GM12878 (cell line): ENCODE data around the gene OR2AG1. TPM values are rescaled to one million over a fixed set of nuclear protein-coding genes. Genes with fewer than 3 reads are reported as not detected.

ENCODE experiments used
- ATAC-seq: fragments of 200-7000 bp; cut with Tn5 transposase; 3 replicates; pipeline ENCODE4 v1.9.1; 2020; ENCODE audit warnings: mild to moderate bottlenecking, moderate library complexity
- BruUV-seq: library from RNA; stranded (reverse); fragments of 400-500 nt; replicated peaks from 2 replicates; lab custom pipeline; 2021; lab: Mats Ljungman, UMichigan
- CTCF ChIA-PET: fragments of 300-600 bp; sonication (Branson Sonifier 250); formaldehyde crosslinking; extraction: SDS; loops from one replicate; lab custom pipeline; 2021; ENCODE audit warnings: inconsistent platforms; lab: Yijun Ruan, JAX
- POLR2A ChIA-PET: fragments of 350-600 bp; formaldehyde crosslinking; extraction: SDS; loops from one replicate; lab custom pipeline; 2021; ENCODE audit warnings: inconsistent platforms; lab: Charles Lee
- RAD21 ChIA-PET: fragments of 300-600 bp; sonication (Branson Sonifier 250); formaldehyde crosslinking; loops from one replicate; lab custom pipeline; 2023; ENCODE audit warnings: antibody characterized with exemption; ENCODE audit not compliant: unreplicated experiment; lab: Charles Lee
- SMC1A ChIA-PET: fragments of 300-600 bp; sonication (Branson Sonifier 250); formaldehyde crosslinking; loops from one replicate; lab custom pipeline; 2023; ENCODE audit not compliant: unreplicated experiment, uncharacterized antibody; lab: Charles Lee
- DNase-seq: peaks from one replicate; pipeline ENCODE4 v3.0.0-alpha.2; 2011; ENCODE audit warnings: low read depth, low spot score
- FAIRE-seq: peaks from 3 replicates; lab custom pipeline; 2011; peaks lifted over from hg19 to GRCh38; lab: Jason Lieb, UNC
- H2AFZ ChIP-seq: 2 replicates; pipeline ENCODE4 v1.6.0; 2011; ENCODE audit warnings: low read depth, low read length, control low read depth; ENCODE audit not compliant: control insufficient read depth
- H3K27ac ChIP-seq: 2 replicates; pipeline ENCODE4 v1.5.1; 2011; ENCODE audit warnings: control low read depth; ENCODE audit not compliant: control insufficient read depth, insufficient read depth
- H3K27me3 ChIP-seq, 2 experiments: replicated peaks in 1 of 2; 2 replicates each; pipeline versions ENCODE4 v1.6.0 to v1.6.1; 2011; ENCODE audit warnings: low read length in 1 of 2; ENCODE audit not compliant: control insufficient read depth in 2 of 2, insufficient read depth in 2 of 2
- H3K36me3 ChIP-seq, 2 experiments: 2 replicates each; pipeline ENCODE4 v1.5.1; 2011; ENCODE audit warnings: low read length in 1 of 2; ENCODE audit not compliant: control insufficient read depth in 2 of 2, insufficient read depth in 2 of 2
- H3K4me1 ChIP-seq: 2 replicates; pipeline ENCODE4 v1.6.1; 2011; ENCODE audit warnings: mild to moderate bottlenecking, low read length, moderate library complexity, mixed read lengths; ENCODE audit not compliant: control insufficient read depth, insufficient read depth
- H3K4me2 ChIP-seq: 2 replicates; pipeline ENCODE4 v1.6.0; 2011; ENCODE audit warnings: control low read depth; ENCODE audit not compliant: control insufficient read depth, insufficient read depth
- H3K4me3 ChIP-seq: fragments of 200-600 bp; sonication (generic); 2 replicates; pipeline ENCODE4 v1.5.1; 2016
- H3K79me2 ChIP-seq: 2 replicates; pipeline ENCODE4 v1.6.0; 2011; ENCODE audit warnings: low read length; ENCODE audit not compliant: control insufficient read depth, insufficient read depth
- H3K9ac ChIP-seq: 2 replicates; pipeline ENCODE4 v1.8.0; 2011; ENCODE audit warnings: low read length, control low read depth, mixed read lengths; ENCODE audit not compliant: control insufficient read depth, insufficient read depth
- H3K9me3 ChIP-seq: replicated peaks from 3 replicates; pipeline ENCODE4 v1.5.1; 2011; ENCODE audit warnings: mild to moderate bottlenecking, low read length; ENCODE audit not compliant: control insufficient read depth, insufficient read depth
- H4K20me1 ChIP-seq: 2 replicates; pipeline ENCODE4 v1.6.0; 2011; ENCODE audit not compliant: control insufficient read depth, insufficient read depth
- DPF2 ChIP-seq: fragments of 450-650 bp; IDR thresholded peaks from 2 replicates; pipeline ENCODE4 v1.6.1; 2017; ENCODE audit warnings: mild to moderate bottlenecking
- FOXK2 ChIP-seq: fragments of 450-650 bp; IDR thresholded peaks from 2 replicates; pipeline ENCODE4 v1.6.1; 2017; ENCODE audit warnings: mild to moderate bottlenecking, moderate library complexity
- FOXM1 ChIP-seq: IDR thresholded peaks from 2 replicates; pipeline ENCODE4 v1.6.1; 2012; ENCODE audit warnings: low read depth, mild to moderate bottlenecking, inconsistent platforms, low read length, moderate library complexity
- HDAC2 ChIP-seq: fragments of 200-600 bp; sonication (generic); IDR thresholded peaks from 2 replicates; pipeline ENCODE4 v1.6.1; 2017
- MEF2B ChIP-seq: fragments of 450-650 bp; IDR thresholded peaks from 2 replicates; pipeline ENCODE4 v1.6.1; 2018; ENCODE audit warnings: mild to moderate bottlenecking, moderate library complexity; ENCODE audit not compliant: partially characterized antibody, poor library complexity, severe bottlenecking
- NFIC ChIP-seq: IDR thresholded peaks from 2 replicates; pipeline ENCODE4 v1.6.1; 2012; ENCODE audit warnings: low read depth, mild to moderate bottlenecking, inconsistent platforms, low read length, moderate library complexity
- NFYB ChIP-seq: IDR thresholded peaks from 2 replicates; pipeline ENCODE4 v1.6.1; 2011; ENCODE audit warnings: low read depth, mild to moderate bottlenecking, low read length, improper control_type of control experiment, moderate library complexity; ENCODE audit not compliant: insufficient read depth
- PRDM15 ChIP-seq: fragments of 450-650 bp; formaldehyde crosslinking; IDR thresholded peaks from 2 replicates; pipeline ENCODE4 v1.4.0; 2020; ENCODE audit warnings: mild to moderate bottlenecking, moderate library complexity
- REST ChIP-seq: IDR thresholded peaks from 2 replicates; pipeline ENCODE4 v1.6.1; 2012; ENCODE audit warnings: mild to moderate bottlenecking, low read depth, low read length
- TBL1XR1 ChIP-seq: IDR thresholded peaks from 2 replicates; pipeline ENCODE4 v1.6.1; 2012; ENCODE audit warnings: low read depth, low read length, improper control_type of control experiment
- ZBTB11 ChIP-seq: fragments of 450-650 bp; formaldehyde crosslinking; IDR thresholded peaks from 2 replicates; pipeline ENCODE4 v1.5.0; 2022; ENCODE audit warnings: mild to moderate bottlenecking, missing genetic modification characterization
- ZNF207 ChIP-seq: fragments of 450-650 bp; IDR thresholded peaks from 2 replicates; pipeline ENCODE4 v1.6.1; 2014; ENCODE audit warnings: antibody characterized with exemption, mild to moderate bottlenecking, borderline replicate concordance
- WGBS: methylation state at CpG from one replicate; pipeline ENCODE4 v1.1.6; 2016; ENCODE audit warnings: low lambda C conversion rate; ENCODE audit not compliant: insufficient replicate concordance, insufficient coverage; ENCODE audit errors: missing lambda C conversion rate; 5-methylcytosine and 5-hydroxymethylcytosine counted together
- in situ Hi-C: fragments of 300-500 bp; cut with MboI; formaldehyde crosslinking; loops from 9 replicates; pipeline ENCODE4 v1.14.3; 2018; ENCODE audit warnings: mixed read lengths
- intact Hi-C: fragments of 100-400 bp; cut with micrococcal nuclease; formaldehyde crosslinking; loops from one replicate; pipeline ENCODE4 v1.14.2; 2022; ENCODE audit not compliant: unreplicated experiment
- polyA plus RNA-seq, 11 experiments: library from polyadenylated mRNA; depleted of rRNA in 4 of 11; unstranded in 6 of 11; stranded (reverse) in 5 of 11; fragments of >200 nt; fragmentation: Nextera tagmentation in 4 of 11; fragmentation: Illumina TruSeq in 1 of 11; extraction: Ambion mirVana in 4 of 11; extraction: Trizol in 1 of 11; gene quantifications; 1 replicate in 1 of 11; 2 replicates in 10 of 11; pipeline versions ENCODE4 v1.2.1 to v1.2.3, GENCODE V29; 2011 to 2016; ENCODE audit warnings: inconsistent platforms in 2 of 11, missing spikeins in 2 of 11, low read depth in 1 of 11
- total RNA-seq, 4 experiments: library from RNA; depleted of rRNA in 3 of 4; stranded (reverse); fragments of >200 nt in 3 of 4; fragmentation: Illumina TruSeq in 1 of 4; extraction: Trizol in 1 of 4; gene quantifications; 2 replicates each; pipeline versions ENCODE4 v1.2.1 to v1.2.3, GENCODE V29; 2013 to 2021

Gene OR2AG1
- total and polyA plus RNA-seq, 10 of the 15 experiments (the other 5 are each of a cell fraction or from before 2014, with no cell fraction given) = not detected

GRCh38 chr11:6742260-6742659, 40.6 kb upstream of the OR2AG1 start:
- POLR2A ChIA-PET = interaction anchor here (0.6 to 0.8 kb wide), 3 partner anchors 11 to 75 kb away, joined by 3 to 4 read pairs (median 3); no protein-coding TSS in a partner anchor
- WGBS = 68% methylated on average over 7 of the region's 7 CpGs
- peak overlapping the region; percentile 90 for H3K4me2 ChIP-seq
- H3K27me3 ChIP-seq = no peaks in the 10 kb centered on the region
- peaks cover 65% of the 10 kb centered on the region for H3K79me2 ChIP-seq
- H3K4me1 ChIP-seq = peaks cover 20% of the 10 kb centered on the region
- RAD21 ChIA-PET = interaction anchor here (0.8 to 8.3 kb wide), 3 partner anchors 13 to 123 kb away, joined by 3 to 141 read pairs (median 4); partner anchors contain the start of genes MRPL17 and TPP1
- ATAC-seq = no peak
- CTCF ChIA-PET = interaction anchor here (0.7 to 15.6 kb wide), 5 partner anchors 9 to 211 kb away, joined by 3 to 728 read pairs (median 4); no protein-coding TSS in a partner anchor
- no peaks in the 10 kb centered on the region for H3K36me3 ChIP-seq
- H3K4me3 ChIP-seq = peak overlapping the region; percentile 71
- no peak for DNase-seq
- H3K9me3 ChIP-seq = no peaks in the 10 kb centered on the region; the same call in 2 of the 3 replicates
- in situ Hi-C loops (loop anchor here (10.0 kb wide), 1 partner anchor 1117 kb away; the partner anchor contains the start of gene TRIM34), intact Hi-C loops (loop anchor here (10.0 kb wide), 3 partner anchors 507 to 1047 kb away; partner anchors contain the start of genes CNGA4, FHIP1B and PPFIBP2)
- H3K9ac ChIP-seq = no peak overlapping the region
- SMC1A ChIA-PET = interaction anchor here (1.0 to 18.2 kb wide), 2 partner anchors 11 to 123 kb away, joined by 3 to 420 read pairs; partner anchors contain the start of gene TPP1
- no peaks in the 10 kb centered on the region for H4K20me1 ChIP-seq
- BruUV-seq = no TSS peak
- no peak overlapping the region for H3K27ac ChIP-seq
- FAIRE-seq = no peak
- H2AFZ ChIP-seq = no peak overlapping the region
- peak; percentile 65; the same call in 1 of the 2 replicates for TF ChIP-seq DPF2
- TF ChIP-seq HDAC2 = no peak
- peak; percentile 16 for TF ChIP-seq MEF2B
- TF ChIP-seq FOXK2 = no peak
- TF ChIP-seq NFIC = peak; percentile 39; the same call in 1 of the 2 replicates
- TF ChIP-seq NFYB = no peak
- no peak for TF ChIP-seq REST
- no peak for TF ChIP-seq TBL1XR1
- no peak for TF ChIP-seq PRDM15 (CRISPR knock-in tag)
- no peak for TF ChIP-seq ZBTB11
- TF ChIP-seq FOXM1 = 0 out of 2 replicates have a peak, but pooled peaks have one; percentile 17
- no peak for TF ChIP-seq ZNF207
